K562 (cell line): ENCODE results near the gene CYB5R3. TPM values are rescaled to one million over a fixed set of nuclear protein-coding genes. Genes with fewer than 3 reads are reported as not detected.

Experiments used
- BRD4 ChIP-seq: fragments of 200-600 bp; sonication (generic); IDR thresholded peaks from 2 replicates; pipeline ENCODE4 v1.6.1; 2017; ENCODE audit warnings: inconsistent platforms
- CBFB ChIP-seq: sonication (generic); formaldehyde crosslinking; IDR thresholded peaks from 2 replicates; pipeline ENCODE4 v1.4.0; 2020; ENCODE audit warnings: mild to moderate bottlenecking, missing genetic modification reagents
- CREB1 ChIP-seq, 2 experiments: sonication (generic) in 1 of 2; formaldehyde crosslinking in 1 of 2; IDR thresholded peaks; 2 replicates each; pipeline versions ENCODE4 v1.6.1 to v1.8.0; 2012 to 2022; ENCODE audit warnings: inconsistent platforms in 1 of 2, mild to moderate bottlenecking in 1 of 2, missing genetic modification reagents in 1 of 2, moderate library complexity in 1 of 2
- ESRRA ChIP-seq: fragments of 450-650 bp; IDR thresholded peaks from 2 replicates; pipeline ENCODE4 v1.6.1; 2014; ENCODE audit warnings: low read depth, mild to moderate bottlenecking, moderate library complexity, borderline replicate concordance
- FOXJ2 ChIP-seq: fragments of 200-800 bp; sonication (Bioruptor generic); IDR thresholded peaks from 2 replicates; pipeline ENCODE4 v1.6.1; 2016; ENCODE audit warnings: missing genetic modification characterization, missing compliant biosample characterization
- HMG20A ChIP-seq: fragments of 450-650 bp; formaldehyde crosslinking; conservative IDR thresholded peaks from 2 replicates; pipeline ENCODE4 v1.4.0; 2020; ENCODE audit warnings: mild to moderate bottlenecking, mixed read lengths
- IRF2 ChIP-seq: sonication (generic); formaldehyde crosslinking; IDR thresholded peaks from 2 replicates; pipeline ENCODE4 v1.8.1; 2022; ENCODE audit warnings: mild to moderate bottlenecking, missing genetic modification reagents
- MCM2 ChIP-seq: fragments of 450-650 bp; IDR thresholded peaks from 2 replicates; pipeline ENCODE4 v1.6.1; 2017; ENCODE audit warnings: low read depth, mild to moderate bottlenecking
- MCM5 ChIP-seq: fragments of 450-650 bp; IDR thresholded peaks from 2 replicates; pipeline ENCODE4 v1.6.1; 2016; ENCODE audit warnings: low read depth
- SP2 ChIP-seq: IDR thresholded peaks from 2 replicates; pipeline ENCODE4 v1.6.1; 2011; ENCODE audit warnings: mild to moderate bottlenecking, low read depth, low read length, moderate library complexity; ENCODE audit not compliant: poor library complexity, severe bottlenecking; ENCODE audit errors: extremely low read depth
- TRIM24 ChIP-seq, 2 experiments: fragments of 450-650 bp; IDR thresholded peaks; 2 replicates each; pipeline ENCODE4 v1.6.1; 2016
- ZFX ChIP-seq: sonication (generic); formaldehyde crosslinking; IDR thresholded peaks from 2 replicates; pipeline ENCODE4 v1.8.0; 2022; ENCODE audit warnings: mild to moderate bottlenecking, missing genetic modification reagents, moderate library complexity
- ZNF197 ChIP-seq: fragments of 200-800 bp; sonication (Bioruptor generic); IDR thresholded peaks from 2 replicates; pipeline ENCODE4 v1.6.1; 2016; ENCODE audit warnings: low read depth, missing genetic modification characterization, missing compliant biosample characterization
- ZNF3 ChIP-seq: fragments of 250-450 bp; sonication (Bioruptor Pico); IDR thresholded peaks from 2 replicates; pipeline ENCODE4 v1.5.0; 2021; ENCODE audit warnings: mild to moderate bottlenecking, moderate library complexity
- polyA plus RNA-seq, 8 experiments: library from polyadenylated mRNA; depleted of rRNA in 4 of 8; stranded (reverse) in 5 of 8; unstranded in 3 of 8; fragments of >200 nt; fragmentation: Nextera tagmentation in 2 of 8; fragmentation: Illumina TruSeq in 1 of 8; extraction: Ambion mirVana in 2 of 8; extraction: Trizol in 1 of 8; gene quantifications; 2 replicates each; pipeline versions ENCODE4 v1.2.1 to v1.2.3, GENCODE V29; 2011 to 2014; ENCODE audit warnings: inconsistent platforms in 1 of 8, missing spikeins in 1 of 8
- total RNA-seq, 7 experiments: library from RNA; depleted of rRNA in 6 of 7; stranded (reverse); fragments of >200 nt in 6 of 7; fragmentation: Illumina TruSeq in 2 of 7; extraction: Trizol in 2 of 7; gene quantifications; 2 replicates each; pipeline versions ENCODE4 v1.2.1 to v1.2.3, GENCODE V29; 2011 to 2021; ENCODE audit warnings: low replicate concordance in 1 of 7
- TF ChIP-seq, protein P1 (sequence below): fragments of 450-650 bp; IDR thresholded peaks from 2 replicates; pipeline ENCODE4 v1.6.1; 2017; ENCODE audit warnings: mild to moderate bottlenecking, moderate library complexity
- TF ChIP-seq, protein P2 (sequence below): sonication (generic); formaldehyde crosslinking; IDR thresholded peaks from 2 replicates; pipeline ENCODE4 v1.8.1; 2023; ENCODE audit warnings: mild to moderate bottlenecking, missing genetic modification reagents

Gene CYB5R3
- total and polyA plus RNA-seq, 9 of the 15 experiments (the other 6 are each of a cell fraction or from before 2014, with no cell fraction given): 1.4 to 66.8 (median 23.4) TPM

DNA sequence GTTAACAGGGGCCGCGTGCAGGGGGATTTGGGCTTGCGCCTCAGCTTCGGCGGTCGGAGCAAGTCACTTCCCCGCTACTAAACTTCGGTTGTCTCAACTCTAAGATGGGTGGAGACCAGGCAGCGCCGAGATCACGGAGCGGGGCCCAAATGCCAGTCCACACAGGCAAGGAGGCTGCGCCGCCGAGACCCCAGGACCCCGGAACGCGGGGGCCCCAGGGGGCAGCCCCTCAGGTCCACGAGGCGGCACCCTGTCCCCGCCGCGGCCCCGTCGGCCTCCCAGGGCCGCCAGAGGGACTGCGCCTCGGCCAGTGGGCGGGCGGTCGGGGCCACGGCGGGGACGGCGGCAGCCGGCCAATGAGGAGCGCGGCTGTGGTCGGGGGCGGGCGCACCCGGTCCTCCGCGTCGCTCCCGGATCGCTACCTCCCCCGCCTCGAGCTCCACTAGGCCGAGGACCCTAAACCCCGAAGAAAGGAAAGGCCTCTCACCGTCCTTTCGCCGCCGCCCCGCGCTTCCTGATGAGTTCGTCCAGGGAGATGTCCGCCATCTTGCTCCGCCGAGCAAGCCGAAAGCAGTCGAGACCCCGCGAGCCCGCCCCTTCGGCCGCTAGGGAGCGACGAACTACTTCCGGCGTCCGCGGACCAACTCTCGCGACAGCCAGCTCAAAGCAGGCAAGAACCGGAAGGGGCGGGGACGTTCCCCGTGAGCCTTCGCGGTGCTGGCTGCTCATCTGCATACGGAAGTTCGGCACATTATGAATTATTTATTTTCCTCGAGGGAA is 34.7 kb downstream of the CYB5R3 start, which contains the start of gene POLDIP3 (continued):
- no peak for TF ChIP-seq HMG20A (CRISPR knock-in tag)
- TF ChIP-seq, protein P1, sequence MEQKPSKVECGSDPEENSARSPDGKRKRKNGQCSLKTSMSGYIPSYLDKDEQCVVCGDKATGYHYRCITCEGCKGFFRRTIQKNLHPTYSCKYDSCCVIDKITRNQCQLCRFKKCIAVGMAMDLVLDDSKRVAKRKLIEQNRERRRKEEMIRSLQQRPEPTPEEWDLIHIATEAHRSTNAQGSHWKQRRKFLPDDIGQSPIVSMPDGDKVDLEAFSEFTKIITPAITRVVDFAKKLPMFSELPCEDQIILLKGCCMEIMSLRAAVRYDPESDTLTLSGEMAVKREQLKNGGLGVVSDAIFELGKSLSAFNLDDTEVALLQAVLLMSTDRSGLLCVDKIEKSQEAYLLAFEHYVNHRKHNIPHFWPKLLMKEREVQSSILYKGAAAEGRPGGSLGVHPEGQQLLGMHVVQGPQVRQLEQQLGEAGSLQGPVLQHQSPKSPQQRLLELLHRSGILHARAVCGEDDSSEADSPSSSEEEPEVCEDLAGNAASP: no peak
- TF ChIP-seq CREB1 (IDR thresholded peaks at IDR 0.05): no peak
- 0 out of 2 replicates have a peak, but pooled peaks have one; percentile 2 for TF ChIP-seq CREB1 (CRISPR knock-in tag; IDR thresholded peaks at IDR 0.05)
- no peak for TF ChIP-seq FOXJ2
- no peak; the same call in 1 of the 2 replicates for TF ChIP-seq ESRRA
- TF ChIP-seq, protein P2, sequence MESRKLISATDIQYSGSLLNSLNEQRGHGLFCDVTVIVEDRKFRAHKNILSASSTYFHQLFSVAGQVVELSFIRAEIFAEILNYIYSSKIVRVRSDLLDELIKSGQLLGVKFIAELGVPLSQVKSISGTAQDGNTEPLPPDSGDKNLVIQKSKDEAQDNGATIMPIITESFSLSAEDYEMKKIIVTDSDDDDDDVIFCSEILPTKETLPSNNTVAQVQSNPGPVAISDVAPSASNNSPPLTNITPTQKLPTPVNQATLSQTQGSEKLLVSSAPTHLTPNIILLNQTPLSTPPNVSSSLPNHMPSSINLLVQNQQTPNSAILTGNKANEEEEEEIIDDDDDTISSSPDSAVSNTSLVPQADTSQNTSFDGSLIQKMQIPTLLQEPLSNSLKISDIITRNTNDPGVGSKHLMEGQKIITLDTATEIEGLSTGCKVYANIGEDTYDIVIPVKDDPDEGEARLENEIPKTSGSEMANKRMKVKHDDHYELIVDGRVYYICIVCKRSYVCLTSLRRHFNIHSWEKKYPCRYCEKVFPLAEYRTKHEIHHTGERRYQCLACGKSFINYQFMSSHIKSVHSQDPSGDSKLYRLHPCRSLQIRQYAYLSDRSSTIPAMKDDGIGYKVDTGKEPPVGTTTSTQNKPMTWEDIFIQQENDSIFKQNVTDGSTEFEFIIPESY: no peak
- TF ChIP-seq SP2: no peak
- no peak for TF ChIP-seq CBFB (CRISPR knock-in tag)
- no peak; the same call in 1 of the 2 replicates for TF ChIP-seq ZNF197
- no peak for TF ChIP-seq ZNF3
- TF ChIP-seq ZFX (CRISPR knock-in tag): peak; percentile 71; the same call in 1 of the 2 replicates
- TF ChIP-seq BRD4: no peak; the same call in 1 of the 2 replicates
- no peak for TF ChIP-seq MCM2
- TF ChIP-seq MCM5: no peak
- no peak for TF ChIP-seq TRIM24 (IDR thresholded peaks at IDR 0.05)
- no peak for TF ChIP-seq IRF2 (CRISPR knock-in tag)
